GM10266 (cell line): ENCODE data around the gene KRT6A.

ENCODE experiments used
- DNase-seq: peaks from one replicate; pipeline ENCODE4 v3.0.0; 2012; ENCODE audit errors: extremely low spot score
- CTCF ChIP-seq: IDR thresholded peaks from 2 replicates; pipeline ENCODE4 v1.5.1; 2012; ENCODE audit warnings: mild to moderate bottlenecking, low read depth; ENCODE audit not compliant: control insufficient read depth, insufficient read depth; ENCODE audit errors: missing control alignments

The KRT6A gene

GRCh38 chr12:52439420-52439819 lies 53.6 kb downstream of the KRT6A start:
- no peak for DNase-seq
- TF ChIP-seq CTCF: no peak

DNA sequence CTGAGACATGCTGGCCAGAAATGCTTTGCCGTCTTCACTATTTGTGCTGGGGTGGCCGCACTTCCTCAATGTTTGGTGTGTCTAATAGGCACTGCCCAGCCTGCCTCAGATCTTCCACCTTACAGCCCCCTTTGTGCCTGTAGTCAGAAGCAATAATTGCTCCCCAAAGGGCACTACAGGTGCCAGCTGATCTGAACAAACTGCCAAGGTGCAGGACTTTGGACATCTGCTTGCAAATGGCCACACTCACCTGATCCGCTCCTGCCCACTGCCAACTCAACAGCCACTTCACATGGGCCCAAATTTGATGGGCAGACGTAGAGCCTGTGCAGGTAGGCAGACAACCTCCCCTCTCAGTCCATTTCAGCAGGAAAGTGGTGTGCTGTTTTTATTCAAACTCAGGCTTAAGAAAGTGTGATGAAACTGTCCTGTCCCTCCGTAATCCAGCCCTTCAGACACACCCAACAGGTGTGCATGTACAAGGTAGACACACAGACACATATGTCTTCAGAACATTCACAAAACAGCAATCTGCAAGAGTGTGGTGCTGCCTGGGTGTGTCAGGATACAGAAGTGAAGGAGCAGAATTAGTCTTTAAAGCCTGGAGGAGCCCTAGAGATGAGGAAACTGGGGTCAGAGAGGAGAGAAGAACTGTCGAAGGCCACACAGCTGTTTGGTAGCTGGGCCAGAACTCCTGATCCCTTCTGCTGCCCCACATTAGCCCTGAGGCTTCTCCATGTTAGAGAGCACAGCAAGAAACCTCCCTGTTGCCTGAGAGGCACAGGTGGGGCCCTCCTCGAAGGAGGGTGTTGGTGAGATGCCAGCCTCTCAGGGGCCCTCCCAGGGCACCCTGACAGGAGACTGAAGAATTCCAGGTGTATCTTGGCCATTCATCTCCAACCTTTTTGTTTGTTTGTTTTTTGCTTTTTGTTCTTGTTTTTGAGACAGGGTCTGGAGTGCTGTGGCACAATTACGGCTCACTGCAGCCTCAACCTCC lies 54.5 kb downstream of the KRT6A start:
- TF ChIP-seq CTCF: no peak
- DNase-seq: no peak

GRCh38 chr12:52437508-52437907 lies 55.5 kb downstream of the KRT6A start:
- DNase-seq: no peak
- no peak for TF ChIP-seq CTCF
